ENCODE measurements around the gene SYT8. TPM values are rescaled to one million over a fixed set of nuclear protein-coding genes. Genes with fewer than 3 reads are reported as not detected.

SYT8 gene
- total RNA-seq, 2 donors from 2014 or later: 3.4 to 3.6 TPM

- Histone ChIP-seq H3K9me3 (no peaks in the 10 kb centered on the region), H3K4me3 (no peak overlapping the region), H3K4me1 (ENCODE audit: control insufficient read depth in 1 of 2, low read depth in 2 of 2) (no peaks in the 10 kb centered on the region), H3K27me3 (replicated peaks; ENCODE audit: insufficient read depth) (no peaks in the 10 kb centered on the region), H3K36me3 (no peaks in the 10 kb centered on the region), H3K27ac (no peak overlapping the region)
- no peak for DNase-seq (ENCODE audit: low spot score)
- ATAC-seq (ENCODE audit: insufficient number of reproducible peaks, low FRiP score, low read depth): no peak
- no peak for TF ChIP-seq CTCF (IDR thresholded peaks at IDR 0.05)
Measured at GRCh38 chr11:1840780-1841480, 6.1 kb downstream of the SYT8 start.

- Histone ChIP-seq H3K27me3 (replicated peaks; ENCODE audit: insufficient read depth) (no peaks in the 10 kb centered on the region), H3K27ac (no peak overlapping the region), H3K4me1 (ENCODE audit: control insufficient read depth in 1 of 2, low read depth in 2 of 2) (no peaks in the 10 kb centered on the region), H3K4me3 (no peak overlapping the region), H3K36me3 (no peaks in the 10 kb centered on the region), H3K9me3 (no peaks in the 10 kb centered on the region)
- DNase-seq (ENCODE audit: low spot score): no peak
- ATAC-seq (ENCODE audit: insufficient number of reproducible peaks, low FRiP score, low read depth): no peak
- TF ChIP-seq CTCF (IDR thresholded peaks at IDR 0.05): no peak
Measured at GRCh38 chr11:1841511-1842148, 6.8 kb downstream of the SYT8 start.

GRCh38 chr11:1842149-1843097 lies 7.6 kb downstream of the SYT8 start:
- no peaks in the 10 kb centered on the region for H3K27me3 ChIP-seq (replicated peaks; ENCODE audit: insufficient read depth)
- no peak for DNase-seq (ENCODE audit: low spot score)
- no peaks in the 10 kb centered on the region for H3K4me1 ChIP-seq (ENCODE audit: control insufficient read depth in 1 of 2, low read depth in 2 of 2)
- no peaks in the 10 kb centered on the region for H3K9me3 ChIP-seq
- no peak for ATAC-seq (ENCODE audit: insufficient number of reproducible peaks, low FRiP score, low read depth)
- no peak overlapping the region for H3K4me3 ChIP-seq
- TF ChIP-seq CTCF (IDR thresholded peaks at IDR 0.05): no peak
- no peaks in the 10 kb centered on the region for H3K36me3 ChIP-seq
- no peak overlapping the region for H3K27ac ChIP-seq

- no peak overlapping the region for H3K27ac ChIP-seq
- ATAC-seq (ENCODE audit: insufficient number of reproducible peaks, low FRiP score, low read depth): no peak
- no peaks in the 10 kb centered on the region for H3K36me3 ChIP-seq
Measured at GRCh38 chr11:1843098-1843473, 8.3 kb downstream of the SYT8 start.

More at GRCh38 chr11:1843098-1843473, 8.3 kb downstream of the SYT8 start:
- no peak for TF ChIP-seq CTCF (IDR thresholded peaks at IDR 0.05)
- no peaks in the 10 kb centered on the region for H3K9me3 ChIP-seq
- no peaks in the 10 kb centered on the region for H3K27me3 ChIP-seq (replicated peaks; ENCODE audit: insufficient read depth)
- H3K4me1 ChIP-seq (ENCODE audit: control insufficient read depth in 1 of 2, low read depth in 2 of 2): no peaks in the 10 kb centered on the region
- no peak for DNase-seq (ENCODE audit: low spot score)
- no peak overlapping the region for H3K4me3 ChIP-seq
